Frontal cortex (tissue), 4 donors: ENCODE results near the gene MCRS1. TPM values are rescaled to one million over a fixed set of nuclear protein-coding genes. Genes with fewer than 3 reads are reported as not detected.

Experiments
- DNase-seq, 2 donors: peaks; one replicate each; pipeline ENCODE4 v3.0.0; 2012; ENCODE audit warnings: low spot score in 2 of 2
- FAIRE-seq: peaks from 2 replicates; lab custom pipeline; 2012; peaks lifted over from hg19 to GRCh38; lab: Jason Lieb, UNC
- total RNA-seq: library from RNA; depleted of rRNA; stranded (reverse); fragments of >200 nt; gene quantifications from one replicate; pipeline ENCODE4 v1.2.3, GENCODE V29; 2014
- donor health status: control.
- donor health status: control.
- donor health status: control.

MCRS1 gene
- total RNA-seq, 1 donor from 2014 or later = 35.9 TPM

DNA sequence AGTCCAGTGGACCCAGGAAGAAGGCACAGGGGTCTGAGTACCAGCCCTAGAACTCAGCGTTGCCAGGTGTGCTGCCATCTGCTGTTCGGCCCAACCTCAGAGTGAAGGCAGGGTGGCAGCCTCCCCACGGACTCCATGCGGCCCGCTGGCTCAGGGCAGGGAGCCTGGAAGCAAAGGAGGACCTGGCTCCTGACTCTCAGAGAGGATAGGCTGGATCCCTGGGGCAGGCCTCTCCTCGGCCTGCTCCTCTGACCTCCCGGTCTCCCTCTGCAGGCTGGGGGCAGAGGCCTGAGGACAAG, 10.1 kb downstream of the MCRS1 start:
- FAIRE-seq = no peak
- DNase-seq = no peak

DNA sequence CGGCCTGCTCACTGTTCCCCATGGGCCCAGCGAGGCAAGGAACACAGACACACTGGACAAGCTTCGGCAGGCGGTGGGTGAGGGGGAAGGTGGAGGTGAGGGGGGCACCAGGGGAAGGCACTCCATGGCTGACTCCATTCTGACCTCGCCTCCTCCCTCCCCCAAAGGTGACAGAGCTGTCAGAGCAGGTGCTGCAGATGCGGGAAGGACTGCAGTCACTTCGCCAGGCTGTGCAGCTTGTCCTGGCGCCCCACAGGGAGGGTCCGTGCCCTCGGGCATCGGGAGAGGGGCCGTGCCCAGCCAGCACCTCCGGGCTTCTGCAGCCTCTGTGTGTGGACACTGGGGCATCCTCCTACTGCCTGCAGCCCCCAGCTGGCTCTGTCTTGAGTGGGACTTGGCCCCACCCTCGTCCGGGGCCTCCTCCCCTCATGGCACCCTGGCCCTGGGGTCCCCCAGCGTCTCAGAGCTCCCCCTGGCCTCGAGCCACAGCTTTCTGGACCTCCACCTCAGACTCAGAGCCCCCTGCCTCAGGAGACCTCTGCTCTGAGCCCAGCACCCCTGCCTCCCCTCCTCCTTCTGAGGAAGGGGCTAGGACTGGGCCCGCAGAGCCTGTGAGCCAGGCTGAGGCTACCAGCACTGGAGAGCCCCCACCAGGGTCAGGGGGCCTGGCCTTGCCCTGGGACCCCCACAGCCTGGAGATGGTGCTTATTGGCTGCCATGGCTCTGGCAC, 10.6 kb downstream of the MCRS1 start:
- no peak for FAIRE-seq

DNA sequence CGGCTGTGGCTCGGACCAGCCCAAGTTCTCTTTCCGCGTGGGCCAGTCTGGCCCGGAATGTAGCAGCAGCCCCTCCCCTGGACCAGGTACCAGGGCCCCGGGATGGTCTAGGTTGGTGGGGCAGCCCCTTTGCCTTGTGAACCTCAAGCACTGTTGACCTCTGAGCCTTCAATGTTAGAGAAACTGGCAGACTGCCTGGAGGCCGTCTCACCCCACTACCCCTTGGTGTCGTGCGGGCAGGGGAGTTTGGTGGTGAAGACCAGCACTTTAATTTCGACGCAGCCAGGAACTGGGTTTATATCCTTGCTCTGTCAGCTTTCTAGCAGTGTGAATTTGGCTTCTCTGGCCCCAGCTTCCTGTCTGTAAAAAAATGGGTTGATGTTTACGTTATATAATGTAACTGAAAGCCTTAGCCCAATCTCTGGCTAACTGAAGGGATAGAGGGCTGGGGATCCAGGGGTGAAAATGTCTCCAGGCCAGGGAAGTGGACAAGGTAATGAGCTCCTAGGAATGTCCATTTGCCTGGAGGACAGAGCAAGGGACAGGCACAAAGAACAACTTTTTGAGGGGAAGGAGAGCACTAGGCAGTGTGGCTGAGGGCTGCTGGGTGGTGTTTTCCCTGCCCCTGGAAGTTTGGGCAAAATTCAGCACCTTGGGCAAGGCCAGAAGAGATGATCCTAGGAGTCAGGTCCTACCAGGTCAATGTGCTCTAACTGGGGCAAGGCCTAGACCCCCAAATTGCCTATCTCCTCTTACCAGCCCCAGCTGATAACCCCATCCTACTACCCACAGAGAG, 11.4 kb downstream of the MCRS1 start:
- DNase-seq (no peak), FAIRE-seq (no peak)

More for the DNA sequence above, 10.6 kb downstream of the MCRS1 start:
- no peak for DNase-seq

DNA sequence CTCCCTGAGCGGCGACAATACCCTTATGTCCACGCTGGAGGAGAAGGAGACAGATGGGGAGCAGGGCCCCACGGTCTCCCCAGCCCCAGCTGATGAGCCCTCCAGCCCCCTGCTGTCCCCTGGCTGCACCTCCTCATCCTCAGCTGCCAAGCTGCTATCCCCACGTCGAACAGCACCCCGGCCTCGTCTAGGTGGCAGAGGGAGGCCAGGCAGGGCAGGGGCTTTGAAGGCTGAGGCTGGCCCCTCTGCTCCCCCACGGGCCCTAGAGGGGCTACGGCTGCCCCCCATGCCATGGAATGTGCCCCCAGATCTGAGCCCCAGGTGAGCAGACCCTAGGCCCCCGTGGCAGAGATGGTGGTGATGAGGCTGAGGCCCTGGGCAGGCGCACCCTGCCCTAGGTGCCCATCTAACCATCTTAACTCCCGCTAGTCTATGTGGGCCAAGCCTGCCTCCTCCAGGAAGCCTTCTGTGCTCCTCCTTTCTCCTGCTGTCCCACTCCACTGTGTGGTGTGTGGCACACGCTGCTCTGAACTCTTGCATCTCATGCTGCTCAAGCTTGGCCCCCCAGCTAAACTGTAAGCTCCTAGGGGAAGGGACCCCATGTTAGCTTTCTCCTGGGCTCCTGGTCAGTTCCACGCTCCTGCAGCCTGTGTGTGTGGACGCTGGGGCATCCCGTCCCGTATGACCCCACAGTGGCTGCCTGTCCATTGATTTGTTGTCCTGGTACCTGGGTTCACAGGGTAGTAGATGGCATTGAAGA, 12.1 kb downstream of the MCRS1 start:
- DNase-seq = no peak
- FAIRE-seq = no peak

DNA sequence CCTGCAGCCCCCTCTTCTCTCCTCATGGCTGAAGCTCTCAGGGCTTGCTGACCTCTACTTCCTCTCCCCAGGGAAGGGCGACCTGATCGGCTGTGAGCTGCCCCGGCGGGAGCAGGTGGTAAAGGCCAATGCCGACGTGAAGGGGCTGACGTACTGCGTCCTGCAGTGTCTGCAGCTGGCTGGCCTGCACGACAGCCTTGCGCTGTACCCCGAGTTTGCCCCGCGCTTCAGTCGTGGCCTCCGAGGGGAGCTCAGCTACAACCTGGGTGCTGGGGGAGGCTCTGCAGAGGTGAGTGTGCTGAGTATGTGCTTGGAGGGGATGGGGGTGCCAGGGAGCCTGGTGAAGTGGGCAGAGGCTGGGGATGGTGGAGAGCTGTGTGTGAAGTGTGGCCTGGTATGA, 13.7 kb downstream of the MCRS1 start:
- FAIRE-seq (no peak), DNase-seq (no peak)

DNA sequence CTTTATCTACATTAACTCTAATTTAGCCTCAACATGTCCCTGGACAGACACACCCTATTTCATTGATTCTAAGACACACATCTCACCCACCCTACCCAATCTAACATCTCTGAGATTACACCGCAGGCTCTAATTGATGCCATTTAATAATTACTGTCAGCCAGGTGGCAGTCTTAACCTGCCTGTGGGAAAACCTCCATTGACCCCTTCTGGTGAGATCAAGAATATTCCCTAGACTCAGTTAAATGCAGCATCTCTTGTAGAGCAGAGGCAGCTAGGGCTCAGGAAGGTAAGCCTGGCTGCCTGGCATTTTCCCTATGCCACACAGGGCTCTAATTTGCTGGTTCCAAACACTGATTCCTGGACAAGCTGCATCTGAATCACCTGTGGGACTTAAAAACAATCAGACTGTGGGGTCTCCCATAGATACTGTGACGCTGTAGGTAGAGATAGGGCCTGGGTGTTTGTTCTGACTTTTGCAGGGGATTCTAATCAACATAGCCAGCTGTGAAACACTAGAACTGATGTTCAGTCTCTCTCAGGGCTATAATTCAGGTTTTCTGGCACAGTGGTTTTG, 14.3 kb downstream of the MCRS1 start:
- FAIRE-seq (no peak), DNase-seq (no peak)

DNA sequence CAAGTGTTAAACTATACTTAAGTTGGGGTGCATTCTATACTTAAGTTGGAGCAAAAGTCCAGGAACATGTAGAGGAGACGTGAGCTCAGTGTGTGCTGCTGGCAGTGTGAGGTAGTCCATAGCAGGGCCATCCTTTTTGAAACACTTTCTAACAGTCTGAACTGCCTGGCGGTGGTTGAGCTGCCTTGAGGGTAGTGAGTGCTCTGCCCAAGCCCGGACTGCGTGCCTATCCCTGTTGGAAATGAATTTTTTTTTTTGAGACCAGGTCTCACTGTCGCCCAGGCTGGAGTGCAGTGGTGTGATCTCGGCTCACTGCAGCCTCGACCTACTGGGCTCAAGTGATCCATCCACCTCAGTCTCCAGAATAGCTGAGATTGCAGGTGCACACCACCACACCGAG, 15.0 kb downstream of the MCRS1 start:
- DNase-seq = no peak
- FAIRE-seq = no peak

DNA sequence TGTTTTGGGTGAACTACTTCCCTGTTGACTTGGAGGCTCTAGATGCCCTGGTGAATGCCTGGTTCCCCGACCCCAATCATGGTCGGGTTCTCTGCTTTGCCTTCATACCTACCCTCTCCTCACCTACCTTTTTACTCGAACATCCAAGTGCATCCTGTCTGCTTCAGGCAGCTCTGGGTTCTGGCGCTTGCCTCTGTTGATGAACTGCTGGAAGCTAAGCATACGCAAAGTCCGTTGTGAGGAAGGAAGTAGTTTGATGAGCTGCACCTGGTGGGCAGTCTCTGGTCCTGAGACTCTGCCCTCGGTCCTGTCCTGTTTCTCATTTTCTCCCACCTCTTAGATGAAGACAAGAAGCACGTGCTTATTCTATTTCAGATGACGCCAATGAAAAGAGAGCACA, 15.5 kb downstream of the MCRS1 start:
- FAIRE-seq = no peak
- DNase-seq = no peak

DNA sequence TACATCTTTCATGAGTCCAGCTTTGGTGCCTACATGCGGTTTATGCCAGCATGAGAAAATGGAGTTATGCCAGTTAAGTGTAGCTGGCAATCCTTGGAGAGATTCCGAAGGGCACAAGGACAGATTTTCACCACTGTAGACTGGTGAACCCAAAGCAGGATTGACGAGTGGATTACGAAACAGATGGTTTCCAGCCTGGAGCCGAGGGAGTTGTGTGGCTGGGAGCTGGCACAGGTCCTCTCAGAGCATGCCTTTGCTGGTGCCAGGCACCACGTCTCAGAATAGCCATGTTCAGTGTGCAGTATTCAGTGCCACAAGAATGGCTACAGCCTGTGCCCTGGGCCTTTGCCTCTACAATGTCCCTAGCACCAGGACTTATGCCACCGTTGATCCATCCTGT, 15.9 kb downstream of the MCRS1 start:
- peak in 1 of 2 donors; percentile 47 for DNase-seq

DNA sequence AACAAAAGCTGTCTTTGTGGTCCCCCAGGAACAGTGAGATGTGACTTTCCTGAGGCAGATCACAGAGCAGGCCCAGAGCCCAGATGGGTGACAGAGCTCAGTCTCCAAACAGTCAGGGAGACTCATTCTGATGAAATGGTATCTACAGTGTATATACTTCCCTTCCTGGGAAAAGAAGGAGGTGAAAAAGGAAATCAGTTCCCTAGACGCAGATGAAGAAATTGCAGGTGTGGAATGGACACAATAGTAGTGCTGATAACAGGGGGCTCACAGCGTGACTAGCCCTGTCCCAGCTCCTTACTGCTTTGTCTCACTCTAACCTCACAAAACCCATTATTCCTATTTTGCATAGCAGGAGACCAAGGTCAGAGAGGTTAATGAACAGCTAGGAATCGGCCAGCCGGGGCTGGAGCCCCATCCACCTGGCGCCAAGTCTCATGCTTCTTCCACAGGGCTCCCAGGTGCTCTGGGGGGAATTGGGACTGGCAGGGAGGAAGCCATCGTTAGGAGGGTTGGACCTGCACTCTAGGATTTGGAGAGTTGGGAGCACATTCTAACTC, 17.2 kb downstream of the MCRS1 start:
- no peak for DNase-seq
- FAIRE-seq = no peak

More for the DNA sequence above, 15.9 kb downstream of the MCRS1 start:
- FAIRE-seq = no peak

DNA sequence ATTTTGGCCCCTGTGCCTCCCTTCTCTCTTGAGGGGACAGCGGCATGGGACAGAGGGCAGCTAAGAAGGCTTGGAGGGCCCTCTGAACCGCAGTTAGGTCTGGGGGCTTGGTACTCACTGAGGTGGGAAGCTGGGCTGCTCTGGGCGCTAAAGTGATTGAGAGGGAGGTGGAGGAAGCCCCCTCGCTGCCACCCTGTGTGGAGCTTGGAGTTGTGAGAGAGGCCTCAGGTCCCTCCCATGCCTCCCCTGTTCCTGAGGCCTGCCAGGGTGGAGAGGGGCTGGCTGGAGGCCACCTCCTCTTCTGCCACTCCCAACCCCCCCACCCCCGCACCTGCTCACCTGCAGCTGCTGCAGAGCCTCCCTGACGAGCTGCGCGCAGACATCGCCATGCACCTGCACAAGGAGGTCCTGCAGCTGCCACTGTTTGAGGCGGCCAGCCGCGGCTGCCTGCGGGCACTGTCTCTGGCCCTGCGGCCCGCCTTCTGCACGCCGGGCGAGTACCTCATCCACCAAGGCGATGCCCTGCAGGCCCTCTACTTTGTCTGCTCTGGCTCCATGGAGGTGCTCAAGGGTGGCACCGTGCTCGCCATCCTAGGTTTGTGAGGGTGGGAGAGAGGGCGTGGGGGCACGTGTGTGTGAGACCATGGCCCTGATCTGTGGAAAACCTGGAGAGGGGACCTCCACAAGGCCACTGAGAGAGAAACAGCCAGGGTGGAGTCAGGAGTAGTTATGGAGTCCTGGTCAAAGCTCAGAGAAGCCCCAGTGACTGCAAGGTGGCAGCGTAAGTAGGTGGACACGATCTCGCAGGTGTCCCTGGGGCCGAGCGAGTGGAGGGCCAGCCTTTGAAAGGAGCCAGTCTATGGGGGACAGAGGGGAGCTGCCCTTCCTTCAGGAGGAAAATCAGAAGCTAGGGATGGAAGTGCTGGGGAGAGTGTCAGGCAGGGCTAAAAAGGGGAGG, 17.9 kb downstream of the MCRS1 start:
- DNase-seq = no peak
- FAIRE-seq = no peak

DNA sequence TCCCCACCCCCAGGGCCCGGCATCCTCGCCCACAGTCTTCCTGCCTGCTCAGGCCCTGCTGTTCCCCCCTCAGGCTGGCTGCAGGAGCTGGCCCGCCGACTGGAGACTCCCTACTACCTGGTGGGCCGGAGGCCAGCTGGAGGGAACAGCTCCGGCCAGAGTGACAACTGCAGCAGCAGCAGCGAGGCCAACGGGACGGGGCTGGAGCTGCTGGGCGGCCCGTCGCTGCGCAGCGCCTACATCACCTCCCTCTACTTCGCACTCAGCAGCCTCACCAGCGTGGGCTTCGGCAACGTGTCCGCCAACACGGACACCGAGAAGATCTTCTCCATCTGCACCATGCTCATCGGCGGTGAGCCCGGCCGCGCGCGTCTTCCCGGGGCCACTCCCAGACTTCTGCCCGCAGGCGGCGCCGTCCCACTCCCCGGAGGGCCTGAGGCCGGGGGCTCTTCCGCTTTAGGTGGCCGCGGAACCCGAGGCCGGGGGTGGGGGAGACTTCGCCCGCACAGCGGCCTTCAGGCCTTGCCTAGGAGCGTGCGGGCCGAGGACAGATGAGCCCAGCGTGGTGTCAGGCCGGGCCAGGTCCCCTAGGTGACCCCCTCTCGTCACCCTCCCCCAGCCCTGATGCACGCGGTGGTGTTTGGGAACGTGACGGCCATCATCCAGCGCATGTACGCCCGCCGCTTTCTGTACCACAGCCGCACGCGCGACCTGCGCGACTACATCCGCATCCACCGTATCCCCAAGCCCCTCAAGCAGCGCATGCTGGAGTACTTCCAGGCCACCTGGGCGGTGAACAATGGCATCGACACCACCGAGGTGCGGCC, 18.9 kb downstream of the MCRS1 start:
- DNase-seq (peak in 1 of 2 donors; percentile 61), FAIRE-seq (no peak)

DNA sequence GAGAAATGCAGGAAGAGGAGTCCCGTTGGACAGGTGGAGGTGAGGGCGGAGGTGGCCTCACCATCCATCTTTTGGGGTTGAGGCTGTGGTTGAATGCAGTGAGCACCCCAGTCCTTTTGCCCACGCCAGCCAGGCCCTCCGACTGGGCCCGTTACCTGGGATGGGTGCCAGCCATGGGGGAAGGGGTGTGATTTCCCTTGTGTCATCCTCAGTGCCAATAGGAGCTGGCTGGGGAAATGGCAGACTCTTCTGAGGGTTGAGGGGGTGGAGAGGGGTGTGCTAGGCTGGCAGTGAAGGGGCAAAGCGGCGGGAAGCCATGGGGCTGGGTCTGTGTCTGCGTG, 19.5 kb downstream of the MCRS1 start:
- no peak for DNase-seq
- FAIRE-seq = no peak

DNA sequence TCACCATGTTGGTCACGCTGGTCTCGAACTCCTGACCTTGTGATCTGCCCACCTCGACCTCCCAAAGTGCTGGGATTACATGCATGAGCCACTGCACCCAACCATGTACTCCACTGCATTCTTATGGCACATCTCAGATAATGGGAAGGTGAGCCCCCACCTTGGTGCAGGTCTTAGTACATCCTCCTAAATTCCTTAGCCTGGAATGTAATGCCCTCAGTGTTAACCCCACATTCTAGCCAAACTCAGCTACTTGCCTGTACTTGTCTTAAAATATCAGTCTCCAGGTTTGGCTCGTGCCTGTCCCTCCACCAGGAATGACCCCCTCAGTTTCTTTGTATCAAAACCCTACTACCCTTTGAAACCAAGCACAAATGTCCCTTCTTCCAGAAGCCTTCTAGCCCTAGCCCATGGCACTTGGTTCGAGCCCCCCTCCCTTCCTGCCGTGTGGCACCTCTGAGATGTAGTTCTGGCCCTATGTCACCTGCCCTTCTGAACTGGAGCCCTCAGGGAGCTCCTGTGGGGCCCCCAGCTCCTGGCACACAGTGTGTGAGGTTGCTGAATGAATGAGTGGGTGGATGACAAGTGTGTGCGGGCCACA, 20.8 kb downstream of the MCRS1 start:
- no peak for DNase-seq
- FAIRE-seq = no peak

DNA sequence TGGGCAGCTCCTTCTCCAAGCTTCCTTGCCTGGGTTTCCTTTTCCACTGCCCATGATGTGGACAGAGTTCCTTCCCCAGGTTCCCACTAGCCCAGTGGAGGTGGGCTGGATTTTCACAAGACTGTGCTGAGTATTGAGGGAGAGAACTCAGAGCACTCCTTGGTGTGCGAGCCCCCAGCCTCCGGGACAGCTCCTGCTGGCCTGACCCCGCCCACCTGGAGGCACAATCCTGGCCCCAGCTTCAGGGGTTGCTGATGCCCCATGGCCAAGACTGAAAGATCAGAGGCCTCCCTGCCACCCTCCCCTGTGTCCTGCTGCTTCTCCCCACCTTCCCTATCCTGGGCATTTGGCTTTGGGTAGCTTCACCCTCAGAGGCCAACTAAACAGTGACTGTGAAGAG, 21.5 kb downstream of the MCRS1 start:
- no peak for FAIRE-seq
- DNase-seq = no peak

DNA sequence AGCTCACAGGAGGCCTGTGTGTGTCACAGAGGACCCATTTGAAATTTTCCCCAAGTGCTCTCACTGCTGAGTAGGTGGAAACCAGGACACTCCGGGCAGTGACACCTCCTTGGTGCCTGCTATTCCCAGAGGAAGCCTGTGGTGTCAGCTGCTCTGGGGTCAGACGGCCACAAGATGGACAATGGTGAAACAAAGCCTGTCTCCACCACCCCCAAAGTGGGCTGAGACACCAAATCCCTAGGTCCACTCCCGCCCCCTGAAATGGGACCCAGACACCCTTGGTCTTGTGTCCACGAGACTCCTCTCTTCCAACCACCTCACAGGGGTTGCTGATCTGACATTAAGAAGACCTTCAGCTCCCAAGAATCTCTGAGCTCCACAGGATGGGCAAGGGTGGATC, 22.1 kb downstream of the MCRS1 start:
- DNase-seq (no peak), FAIRE-seq (no peak)

DNA sequence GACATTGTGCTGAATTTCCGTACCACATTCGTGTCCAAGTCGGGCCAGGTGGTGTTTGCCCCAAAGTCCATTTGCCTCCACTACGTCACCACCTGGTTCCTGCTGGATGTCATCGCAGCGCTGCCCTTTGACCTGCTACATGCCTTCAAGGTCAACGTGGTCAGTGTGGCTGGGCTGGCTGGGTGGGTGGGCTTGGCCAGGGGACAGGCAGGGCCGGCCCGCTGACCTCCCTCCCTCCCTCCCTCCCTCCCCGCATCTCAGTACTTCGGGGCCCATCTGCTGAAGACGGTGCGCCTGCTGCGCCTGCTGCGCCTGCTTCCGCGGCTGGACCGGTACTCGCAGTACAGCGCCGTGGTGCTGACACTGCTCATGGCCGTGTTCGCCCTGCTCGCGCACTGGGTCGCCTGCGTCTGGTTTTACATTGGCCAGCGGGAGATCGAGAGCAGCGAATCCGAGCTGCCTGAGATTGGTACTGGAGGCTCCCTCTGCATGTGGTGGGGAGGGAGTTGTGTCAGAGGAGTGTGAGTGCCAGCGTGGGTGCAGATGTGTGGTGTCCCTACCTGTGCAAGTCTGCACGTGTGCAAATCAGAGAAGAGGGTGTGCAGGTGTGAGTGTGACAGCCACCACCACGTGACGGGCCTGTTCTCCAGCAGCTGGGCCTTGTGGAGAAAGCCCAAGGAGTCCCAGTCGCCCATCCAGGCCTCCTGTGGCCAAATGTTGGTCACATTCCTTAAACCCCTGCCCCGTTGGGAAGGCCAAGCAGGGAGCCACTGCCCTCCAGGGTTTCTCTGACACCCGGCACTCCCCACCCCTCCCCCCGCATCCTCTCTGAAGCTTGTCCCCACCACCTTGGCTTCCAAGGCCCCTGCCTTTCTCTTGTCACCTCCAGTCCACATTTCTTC, 23.8 kb downstream of the MCRS1 start:
- FAIRE-seq = no peak
- peak in 1 of 2 donors; percentile 49 for DNase-seq
